Ecto neural progenitor cell (in vitro differentiated cells): ENCODE measurements around the gene EPS15.
"Not testable (repeated sequence)": the region's sequence is repeated elsewhere in the genome, so short reads cannot be mapped to it uniquely, and the experiment has no call there.

Experiments
- DNase-seq: peaks from one replicate; pipeline ENCODE4 v3.0.0-alpha.2; 2018; ENCODE audit warnings: low spot score

Gene EPS15

DNA sequence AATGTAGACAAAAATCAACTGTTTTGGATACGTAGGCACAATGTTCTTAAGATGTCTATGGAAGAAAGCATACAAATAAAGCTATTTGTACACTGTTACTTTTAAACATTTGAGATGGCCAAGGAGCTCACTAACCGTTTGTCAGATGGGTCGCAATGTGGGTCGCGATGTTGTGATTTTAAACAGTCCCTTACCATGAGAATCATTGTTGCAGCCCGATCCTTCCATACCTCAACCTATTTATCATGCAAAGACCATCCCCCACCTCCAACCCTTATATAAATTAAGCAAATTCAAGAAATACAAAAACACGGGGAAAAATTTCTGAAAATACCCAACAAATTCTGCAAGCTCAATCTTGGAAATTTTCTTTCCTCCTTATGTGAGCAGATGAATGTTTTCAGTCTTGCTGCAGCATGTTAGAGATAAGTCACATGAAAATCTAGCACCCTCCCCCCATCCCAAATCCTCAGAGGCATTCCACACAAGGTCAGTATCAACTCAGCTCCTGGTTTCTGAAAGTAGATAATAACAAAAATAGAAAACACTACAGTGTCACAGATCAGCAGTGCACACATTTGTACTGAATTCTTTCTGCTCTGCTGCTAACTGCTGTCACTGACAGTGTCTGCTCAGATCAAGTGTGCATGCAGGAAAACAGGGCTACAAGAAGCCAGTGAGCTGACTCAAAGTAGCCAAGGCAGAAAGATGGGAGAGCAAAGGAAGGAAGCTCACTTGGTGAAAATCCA, 95.8 kb downstream of the EPS15 start:
- DNase-seq, result no peak

- no peak for DNase-seq
These were observed 96.5 kb downstream of the EPS15 start for GRCh38 chr1:51422367-51423072.

DNA sequence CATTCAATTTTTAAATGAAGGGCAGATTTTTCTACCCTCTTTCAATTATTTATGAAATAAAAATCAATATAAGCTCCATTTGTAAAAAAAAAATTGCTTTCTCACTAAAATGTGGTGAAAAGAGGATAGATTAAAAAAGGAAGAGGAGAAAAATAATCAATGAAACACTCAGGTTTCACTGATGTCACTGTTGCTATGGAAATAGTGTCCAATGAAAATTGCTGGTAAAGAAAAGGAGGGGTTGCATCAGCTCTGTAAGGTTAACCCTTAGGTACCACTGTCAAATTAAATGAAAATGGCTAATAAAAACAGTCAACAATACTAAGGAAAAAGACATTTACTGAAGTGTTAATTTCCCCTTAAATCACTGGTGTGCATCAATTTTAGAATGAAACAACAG, 97.1 kb downstream of the EPS15 start:
- DNase-seq, result no peak

- no peak for DNase-seq
These were observed 98.0 kb downstream of the EPS15 start for GRCh38 chr1:51420867-51421627.

DNA sequence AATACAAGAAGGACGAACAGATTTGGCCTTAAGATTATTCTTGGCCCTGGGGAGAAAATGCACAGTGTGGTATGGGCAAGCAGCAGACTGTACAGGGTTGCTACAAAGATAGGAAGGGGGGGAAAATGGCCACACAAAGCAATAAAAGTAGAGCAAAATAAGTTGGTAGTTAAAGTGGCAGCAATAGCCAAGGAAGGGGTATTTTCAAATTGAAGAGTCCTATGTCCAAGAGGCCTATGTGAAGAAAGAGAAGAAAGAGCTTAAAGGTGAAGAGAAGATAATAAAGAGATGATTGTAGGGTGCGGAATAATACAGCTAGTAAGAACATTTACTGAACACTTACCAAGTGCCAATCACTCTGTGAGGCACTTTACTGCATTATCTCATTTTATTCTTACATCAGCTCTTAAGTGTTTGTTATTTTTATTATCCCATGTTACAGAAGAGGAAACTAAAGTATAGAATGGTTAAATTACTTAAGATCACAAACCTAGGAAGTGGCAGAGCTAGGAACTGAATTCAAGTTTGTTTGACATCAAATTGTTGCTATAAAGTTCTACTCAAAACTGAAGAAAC, 100.6 kb downstream of the EPS15 start:
- DNase-seq, result no peak

- DNase-seq, result no peak
These were observed 101.3 kb downstream of the EPS15 start for GRCh38 chr1:51417496-51418383.

- DNase-seq, result no peak
These were observed 102.2 kb downstream of the EPS15 start for GRCh38 chr1:51416910-51417309.

GRCh38 chr1:51415963-51416362, 103.1 kb downstream of the EPS15 start:
- no peak for DNase-seq

- DNase-seq, result no peak
These were observed 104.3 kb downstream of the EPS15 start for GRCh38 chr1:51414811-51415210.

DNA sequence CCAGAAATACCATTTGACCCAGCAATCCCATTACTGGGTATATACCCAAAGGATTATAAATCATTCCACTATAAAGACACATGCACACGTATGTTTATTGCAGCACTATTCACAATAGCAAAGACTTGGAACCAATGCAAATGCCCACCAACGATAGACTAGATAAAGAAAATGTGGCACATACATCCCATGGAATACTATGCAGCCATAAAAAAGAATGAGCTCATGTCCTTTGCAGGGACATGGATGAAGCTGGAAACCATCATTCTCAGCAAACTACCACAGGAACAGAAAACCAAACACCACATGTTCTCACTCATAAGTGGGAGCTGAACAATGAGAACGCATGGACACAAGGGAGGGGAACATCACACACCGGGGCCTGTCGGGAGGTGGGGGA, 107.2 kb downstream of the EPS15 start:
- DNase-seq, result not testable (repeated sequence)

DNA sequence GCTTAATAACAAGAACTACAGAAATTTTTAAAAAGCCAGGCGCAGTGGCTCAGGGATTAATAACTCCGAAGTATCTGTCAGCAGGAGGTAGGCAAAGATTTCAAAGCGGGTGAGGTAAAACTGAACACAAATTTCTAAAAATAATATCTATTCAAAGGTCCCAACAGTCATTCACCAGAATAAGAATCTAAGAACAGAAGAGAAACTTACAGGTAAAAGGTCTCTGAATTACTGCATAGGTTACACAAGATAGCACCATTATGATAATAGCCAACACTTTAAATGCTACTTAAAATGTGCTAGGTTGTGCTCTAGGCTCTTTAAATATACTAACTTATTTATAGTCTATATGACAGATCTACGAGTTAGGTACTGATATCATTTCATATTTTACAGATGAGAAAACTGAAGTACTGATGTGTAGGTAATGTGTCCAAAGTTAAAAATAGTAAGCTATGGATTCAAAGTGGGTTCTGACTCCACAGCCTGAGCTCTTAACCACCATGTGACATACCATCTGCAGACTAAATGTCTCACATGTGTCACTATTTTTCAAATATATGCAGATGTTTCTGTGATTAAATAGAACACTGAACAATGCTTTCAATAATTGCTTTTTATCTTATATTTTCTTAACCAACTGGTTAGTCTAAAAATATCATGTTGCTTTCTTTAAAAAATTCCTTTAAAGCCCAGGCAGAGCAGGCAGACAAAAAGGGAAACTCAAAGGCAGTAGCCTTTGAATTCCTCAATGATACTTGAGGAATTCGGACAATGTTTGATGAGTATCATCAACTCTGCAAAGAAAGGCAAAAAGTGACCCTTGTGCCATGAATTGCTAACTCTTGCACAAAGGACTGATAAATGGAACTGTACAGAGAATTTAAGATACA, 108.3 kb downstream of the EPS15 start:
- no peak for DNase-seq

GRCh38 chr1:51409755-51410541, 109.1 kb downstream of the EPS15 start:
- DNase-seq, result not testable (repeated sequence)

DNA sequence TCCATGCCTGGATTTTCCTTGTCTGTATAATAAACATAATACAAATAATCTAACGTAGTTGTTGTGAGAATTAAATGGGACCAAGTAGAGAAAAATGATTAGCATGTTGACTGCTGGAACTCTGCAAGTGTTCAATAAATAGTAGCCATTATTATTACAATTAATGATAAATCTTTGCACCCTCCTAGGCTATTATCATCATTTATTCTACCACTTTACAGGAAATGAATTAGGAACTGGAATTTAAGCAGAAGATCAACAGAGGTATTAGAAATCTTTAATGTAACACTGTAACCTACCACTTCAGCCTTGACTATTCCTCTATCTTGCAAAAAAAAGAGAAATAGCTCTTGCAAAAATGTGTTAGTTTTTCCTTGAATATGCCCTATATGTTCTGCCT, 126.8 kb downstream of the EPS15 start:
- no peak for DNase-seq

GRCh38 chr1:51390641-51391040, 128.4 kb downstream of the EPS15 start:
- not testable (repeated sequence) for DNase-seq

- not testable (repeated sequence) for DNase-seq
These were observed 131.8 kb downstream of the EPS15 start for GRCh38 chr1:51387288-51387687.

DNA sequence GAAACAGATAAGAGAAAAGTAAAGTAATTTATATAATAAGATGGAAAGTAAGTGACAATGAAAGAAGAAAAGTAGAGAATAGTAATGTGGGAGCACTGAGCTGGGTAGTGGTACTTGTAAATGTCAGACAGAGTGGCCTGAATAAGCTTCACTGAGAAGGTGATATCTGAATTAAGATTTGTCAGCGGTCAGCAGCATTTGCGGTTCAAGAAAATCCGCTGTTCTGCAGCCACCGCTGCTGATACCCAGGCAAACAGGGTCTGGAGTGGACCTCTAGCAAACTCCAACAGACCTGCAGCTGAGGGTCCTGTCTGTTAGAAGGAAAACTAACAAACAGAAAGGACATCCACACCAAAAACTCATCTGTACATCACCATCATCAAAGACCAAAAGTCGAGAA, 132.8 kb downstream of the EPS15 start:
- not testable (repeated sequence) for DNase-seq

DNA sequence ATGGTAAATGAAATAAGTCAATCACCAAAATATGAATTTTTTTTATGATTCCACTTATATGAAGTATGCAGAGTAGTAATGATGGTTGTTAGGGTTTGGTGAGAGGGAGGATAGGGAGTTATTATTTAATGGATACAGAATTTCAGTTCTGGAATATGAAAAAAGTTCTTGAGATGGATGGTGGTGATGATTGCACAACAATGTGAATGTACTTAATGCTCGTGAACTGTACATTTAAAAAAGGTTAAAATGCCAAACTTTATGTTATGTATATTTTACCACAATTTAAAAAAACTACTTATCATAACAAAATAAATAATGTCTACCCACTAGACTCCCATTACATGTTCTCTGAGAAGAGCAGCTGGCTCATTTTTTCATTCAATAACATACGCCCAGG, 133.3 kb downstream of the EPS15 start:
- DNase-seq, result no peak

DNA sequence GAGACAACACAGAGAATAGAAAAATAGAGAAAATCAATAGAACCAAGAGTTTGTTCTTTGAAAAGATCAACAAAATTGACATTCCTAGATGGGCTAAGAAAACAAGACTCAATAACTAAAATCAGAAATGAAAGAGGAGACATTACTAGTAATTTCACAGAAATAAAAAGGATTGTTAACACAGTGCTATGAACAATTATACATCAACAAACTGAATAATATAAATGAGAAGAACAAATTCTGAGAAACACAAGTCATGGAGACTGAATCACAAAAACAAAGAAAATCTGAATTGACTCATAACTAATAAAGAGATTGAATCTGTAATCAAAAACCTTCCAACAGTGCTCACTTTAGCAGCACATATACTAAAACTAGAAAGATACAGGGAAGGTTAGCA, 137.1 kb downstream of the EPS15 start:
- DNase-seq, result no peak

GRCh38 chr1:51380936-51381335, 138.1 kb downstream of the EPS15 start:
- no peak for DNase-seq

- DNase-seq, result no peak
These were observed 140.2 kb downstream of the EPS15 start for GRCh38 chr1:51378871-51379270.
